Cardiac muscle cell (in vitro differentiated cells and primary cell): ENCODE measurements around the gene STK35. TPM values are rescaled to one million over a fixed set of nuclear protein-coding genes. Genes with fewer than 3 reads are reported as not detected.
"Not testable (repeated sequence)": the region's sequence is repeated elsewhere in the genome, so short reads cannot be mapped to it uniquely, and the experiment has no call there.

Experiments
- DNase-seq, 2 donors: peaks; one replicate each; pipeline versions ENCODE4 v3.0.0 to v3.0.0-alpha.2; 2010 to 2017; ENCODE audit warnings: low read depth in 1 of 2, low spot score in 1 of 2
- H3K27ac ChIP-seq: fragments of 200-600 bp; sonication (generic); 2 replicates; pipeline ENCODE4 v1.5.1; 2016
- H3K27me3 ChIP-seq: fragments of 200-600 bp; sonication (generic); 2 replicates; pipeline ENCODE4 v1.6.0; 2016; ENCODE audit warnings: control low read depth
- H3K36me3 ChIP-seq: fragments of 200-600 bp; sonication (generic); 2 replicates; pipeline ENCODE4 v1.5.1; 2016; ENCODE audit warnings: control low read depth
- H3K4me1 ChIP-seq: fragments of 200-600 bp; sonication (generic); 2 replicates; pipeline ENCODE4 v1.8.1; 2017; ENCODE audit warnings: low read depth, mild to moderate bottlenecking, mixed run types
- H3K4me3 ChIP-seq: fragments of 200-600 bp; sonication (generic); 2 replicates; pipeline ENCODE4 v1.5.1; 2016; ENCODE audit warnings: mild to moderate bottlenecking
- H3K9me3 ChIP-seq: fragments of 200-600 bp; sonication (generic); 2 replicates; pipeline ENCODE4 v1.5.1; 2017; ENCODE audit warnings: low read depth, mild to moderate bottlenecking, control low read depth
- CTCF ChIP-seq: IDR thresholded peaks from 2 replicates; pipeline ENCODE4 v1.5.1; 2012; ENCODE audit warnings: low read depth, mild to moderate bottlenecking, low read length
- polyA plus RNA-seq: library from polyadenylated mRNA; unstranded; fragments of >200 nt; fragmentation: Nextera tagmentation; extraction: Ambion mirVana; gene quantifications from 2 replicates; pipeline ENCODE4 v1.2.1, GENCODE V29; 2016
- total RNA-seq: library from RNA; depleted of rRNA; stranded (reverse); fragments of >200 nt; gene quantifications from 2 replicates; pipeline ENCODE4 v1.2.3, GENCODE V29; 2016

The STK35 gene
- total and polyA plus RNA-seq, 2 experiments from 2014 or later = 10.0 to 21.4 TPM

DNA sequence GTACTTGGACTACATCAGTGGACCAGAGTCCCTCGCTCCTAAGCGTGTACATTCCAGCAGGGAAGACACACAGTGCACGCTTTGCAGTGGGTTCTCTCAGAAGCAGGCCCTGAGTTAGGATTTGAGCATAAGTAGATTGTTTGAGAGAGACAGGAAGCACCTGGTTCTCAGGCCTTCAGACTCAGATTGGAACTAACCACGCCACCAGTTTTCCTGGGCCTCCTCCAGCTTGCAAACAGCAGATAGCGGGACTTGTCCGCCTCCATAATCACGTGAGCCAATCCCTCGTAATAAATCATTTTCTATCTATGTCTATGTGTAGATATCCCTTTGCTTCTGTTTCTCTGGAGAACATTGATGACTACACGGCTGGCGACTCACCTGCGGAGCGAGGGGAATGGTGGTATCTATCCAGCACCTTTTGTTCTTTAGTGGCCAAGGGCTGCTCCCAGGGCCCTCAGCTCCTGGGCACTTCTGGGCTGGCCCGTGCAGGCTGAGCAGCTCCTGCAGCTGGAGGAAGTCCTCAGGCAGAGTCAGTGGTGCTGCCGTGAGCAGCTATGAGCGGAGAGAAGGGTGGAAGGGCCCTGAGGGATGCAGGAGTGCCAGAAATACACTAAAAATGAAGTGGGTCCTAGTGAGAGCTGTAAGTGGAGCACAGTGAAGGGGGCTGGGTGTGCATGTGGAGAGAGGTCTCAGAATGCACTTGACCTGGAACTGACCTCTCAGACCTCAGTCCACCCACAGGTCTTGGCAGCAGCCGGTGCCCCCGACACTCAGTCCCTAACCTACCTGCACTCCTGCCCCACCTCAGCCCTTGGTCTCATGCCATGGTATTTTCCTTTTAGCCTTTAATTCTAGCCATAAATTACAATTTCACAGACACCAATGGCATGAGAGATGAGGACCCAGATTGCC lies 76.9 kb downstream of the STK35 start:
- Histone ChIP-seq H3K4me3 (no peak overlapping the region), H3K4me1 (no peaks in the 10 kb centered on the region), H3K9me3 (no peaks in the 10 kb centered on the region), H3K27me3 (peaks cover 65% of the 10 kb centered on the region), H3K36me3 (no peaks in the 10 kb centered on the region), H3K27ac (no peak overlapping the region)
- no peak for TF ChIP-seq CTCF
- peak; percentile 3 to 67 for DNase-seq

GRCh38 chr20:2179233-2179580 lies 77.6 kb downstream of the STK35 start:
- no peak overlapping the region for H3K27ac ChIP-seq
- no peaks in the 10 kb centered on the region for H3K36me3 ChIP-seq
- H3K27me3 ChIP-seq = peaks cover 65% of the 10 kb centered on the region
- H3K4me3 ChIP-seq = no peak overlapping the region
- no peak for TF ChIP-seq CTCF
- H3K4me1 ChIP-seq = no peaks in the 10 kb centered on the region
- H3K9me3 ChIP-seq = no peaks in the 10 kb centered on the region
- no peak for DNase-seq

DNA sequence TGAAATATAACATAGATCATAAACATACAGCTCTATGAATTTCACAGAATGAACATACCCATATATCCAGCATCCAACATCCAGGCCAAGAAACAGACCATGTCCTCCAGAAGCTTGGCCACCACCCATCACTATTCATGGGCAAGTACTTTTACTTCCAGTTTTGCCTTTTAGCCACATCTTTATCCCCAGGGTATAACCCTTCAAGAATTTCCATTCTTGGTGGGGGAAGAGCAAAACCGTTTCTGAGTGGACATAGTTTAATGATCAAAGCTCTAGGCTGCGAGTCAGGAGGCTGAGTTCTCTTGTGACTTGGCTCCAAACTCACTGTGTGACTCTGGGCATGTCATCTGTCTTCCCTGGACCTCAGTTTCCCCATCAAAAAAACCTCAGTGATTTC lies 78.3 kb downstream of the STK35 start:
- Histone ChIP-seq H3K27me3 (peaks cover 61% of the 10 kb centered on the region), H3K27ac (no peak overlapping the region), H3K4me3 (no peak overlapping the region), H3K36me3 (no peaks in the 10 kb centered on the region), H3K4me1 (no peaks in the 10 kb centered on the region), H3K9me3 (no peaks in the 10 kb centered on the region)
- DNase-seq = no peak
- no peak for TF ChIP-seq CTCF

GRCh38 chr20:2183381-2183780 lies 81.8 kb downstream of the STK35 start:
- no peak overlapping the region for H3K27ac ChIP-seq
- no peaks in the 10 kb centered on the region for H3K9me3 ChIP-seq
- no peaks in the 10 kb centered on the region for H3K4me1 ChIP-seq
- H3K4me3 ChIP-seq = no peak overlapping the region
- H3K36me3 ChIP-seq = no peaks in the 10 kb centered on the region
- no peak for DNase-seq
- H3K27me3 ChIP-seq = peaks cover 45% of the 10 kb centered on the region
- no peak for TF ChIP-seq CTCF

- not testable (repeated sequence) for H3K36me3 ChIP-seq, H3K4me1 ChIP-seq, DNase-seq, H3K4me3 ChIP-seq, H3K27ac ChIP-seq, H3K9me3 ChIP-seq
- H3K27me3 ChIP-seq = peaks cover 45% of the 10 kb centered on the region
These were observed 83.3 kb downstream of the STK35 start for GRCh38 chr20:2184933-2185332.

GRCh38 chr20:2195614-2196013 lies 94.0 kb downstream of the STK35 start:
- no peak for TF ChIP-seq CTCF
- no peak for DNase-seq

More at GRCh38 chr20:2195614-2196013, 94.0 kb downstream of the STK35 start:
- Histone ChIP-seq H3K4me3 (no peak overlapping the region), H3K4me1 (no peaks in the 10 kb centered on the region), H3K9me3 (no peaks in the 10 kb centered on the region), H3K27me3 (peaks cover 43% of the 10 kb centered on the region), H3K27ac (no peak overlapping the region), H3K36me3 (no peaks in the 10 kb centered on the region)
